ENCODE data around the gene PREX1.

PREX1 gene

DNA sequence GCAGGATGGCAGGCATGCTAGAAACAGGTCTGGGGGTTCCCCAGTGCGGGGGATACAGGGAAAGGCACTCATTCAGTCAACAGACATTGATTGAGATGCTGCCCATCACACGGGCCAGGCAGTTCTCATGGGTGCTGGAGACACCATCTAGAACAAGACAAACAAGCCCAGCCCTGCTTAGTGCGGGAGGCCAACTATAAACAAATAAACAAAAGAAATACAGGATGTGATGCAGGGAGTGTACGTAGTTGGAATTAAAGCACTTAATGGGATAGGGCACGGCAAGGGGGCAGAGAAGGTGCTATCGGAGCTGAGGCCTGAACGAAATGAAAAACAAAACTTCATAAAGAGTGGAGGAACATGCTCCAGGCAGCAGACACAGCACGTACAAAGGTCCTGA lies 169.3 kb downstream of the PREX1 start:
- TF ChIP-seq, protein P1, sequence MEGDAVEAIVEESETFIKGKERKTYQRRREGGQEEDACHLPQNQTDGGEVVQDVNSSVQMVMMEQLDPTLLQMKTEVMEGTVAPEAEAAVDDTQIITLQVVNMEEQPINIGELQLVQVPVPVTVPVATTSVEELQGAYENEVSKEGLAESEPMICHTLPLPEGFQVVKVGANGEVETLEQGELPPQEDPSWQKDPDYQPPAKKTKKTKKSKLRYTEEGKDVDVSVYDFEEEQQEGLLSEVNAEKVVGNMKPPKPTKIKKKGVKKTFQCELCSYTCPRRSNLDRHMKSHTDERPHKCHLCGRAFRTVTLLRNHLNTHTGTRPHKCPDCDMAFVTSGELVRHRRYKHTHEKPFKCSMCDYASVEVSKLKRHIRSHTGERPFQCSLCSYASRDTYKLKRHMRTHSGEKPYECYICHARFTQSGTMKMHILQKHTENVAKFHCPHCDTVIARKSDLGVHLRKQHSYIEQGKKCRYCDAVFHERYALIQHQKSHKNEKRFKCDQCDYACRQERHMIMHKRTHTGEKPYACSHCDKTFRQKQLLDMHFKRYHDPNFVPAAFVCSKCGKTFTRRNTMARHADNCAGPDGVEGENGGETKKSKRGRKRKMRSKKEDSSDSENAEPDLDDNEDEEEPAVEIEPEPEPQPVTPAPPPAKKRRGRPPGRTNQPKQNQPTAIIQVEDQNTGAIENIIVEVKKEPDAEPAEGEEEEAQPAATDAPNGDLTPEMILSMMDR (IDR thresholded peaks at IDR 0.05; ENCODE audit: low read depth, low read length): no peak
- no peak for TF ChIP-seq POLR2A (IDR thresholded peaks at IDR 0.05; ENCODE audit: extremely low read depth, insufficient read length)
- H3K4me3 ChIP-seq (ENCODE audit: low read depth, low read length): no peak overlapping the region
- DNase-seq (ENCODE audit: low read depth): no peak

DNA sequence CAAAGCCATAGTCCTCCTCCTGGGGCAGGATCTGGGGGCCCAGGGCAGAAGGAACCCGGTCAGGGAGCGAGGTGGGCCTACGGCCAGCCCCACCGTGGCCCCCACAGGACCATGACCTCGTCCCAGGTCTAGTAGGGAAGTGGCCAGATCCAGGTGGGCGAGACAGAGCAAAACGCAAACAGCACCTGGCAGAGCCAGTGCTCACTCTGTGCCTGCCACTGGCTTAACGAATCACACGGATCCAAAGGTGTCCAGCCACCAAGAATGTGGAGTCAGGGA lies 169.7 kb downstream of the PREX1 start:
- TF ChIP-seq POLR2A (IDR thresholded peaks at IDR 0.05; ENCODE audit: extremely low read depth, insufficient read length): no peak
- no peak for TF ChIP-seq MYC (IDR thresholded peaks at IDR 0.05; ENCODE audit: low read depth, low read length)
- TF ChIP-seq, protein P2, sequence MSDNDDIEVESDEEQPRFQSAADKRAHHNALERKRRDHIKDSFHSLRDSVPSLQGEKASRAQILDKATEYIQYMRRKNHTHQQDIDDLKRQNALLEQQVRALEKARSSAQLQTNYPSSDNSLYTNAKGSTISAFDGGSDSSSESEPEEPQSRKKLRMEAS (IDR thresholded peaks at IDR 0.05; ENCODE audit: low read depth, low read length): no peak
- TF ChIP-seq, protein P1 (IDR thresholded peaks at IDR 0.05; ENCODE audit: low read depth, low read length): no peak
- DNase-seq (ENCODE audit: low read depth): no peak
- no peak overlapping the region for H3K4me3 ChIP-seq (ENCODE audit: low read depth, low read length)

DNA sequence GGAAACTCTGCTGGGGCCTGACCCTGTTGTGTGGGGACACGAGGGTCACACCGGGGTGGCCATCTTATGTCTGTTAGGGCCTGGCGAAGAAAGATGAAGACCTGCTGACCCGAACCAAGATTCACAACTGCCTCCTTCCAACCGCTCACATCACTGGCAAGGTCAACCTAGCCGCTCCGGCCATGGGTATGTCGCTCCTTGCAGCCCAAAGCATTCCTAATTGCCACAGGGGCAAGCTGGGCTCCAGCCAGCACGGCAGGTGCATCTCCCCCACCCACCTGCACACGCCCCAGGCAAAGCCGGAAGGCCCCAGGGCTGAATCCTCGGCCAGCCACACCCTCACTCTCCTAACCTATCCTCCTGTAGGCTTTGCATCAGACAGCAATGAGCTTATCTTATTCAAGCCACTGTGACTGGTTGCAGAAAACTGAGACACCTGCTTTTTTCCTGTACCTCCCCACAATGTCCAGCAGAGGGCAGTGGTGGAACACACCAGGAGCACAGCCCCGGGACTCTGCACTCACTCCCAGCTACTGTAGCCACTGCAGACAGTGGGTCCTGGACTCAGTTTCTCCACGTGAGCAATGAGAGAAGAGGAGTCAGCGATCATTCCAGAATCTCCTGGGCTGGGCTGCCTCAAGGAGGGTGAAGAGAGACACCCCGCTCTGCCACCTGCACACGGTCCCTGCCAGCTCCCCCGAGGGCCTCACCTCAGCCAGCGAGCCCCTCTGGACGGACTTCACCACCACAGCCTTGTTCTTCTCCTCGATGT lies 170.2 kb downstream of the PREX1 start:
- DNase-seq (ENCODE audit: low read depth): peak; percentile 84
- TF ChIP-seq, protein P1 (IDR thresholded peaks at IDR 0.05; ENCODE audit: low read depth, low read length): peak; percentile 92
- TF ChIP-seq MYC (IDR thresholded peaks at IDR 0.05; ENCODE audit: low read depth, low read length) (no peak), POLR2A (IDR thresholded peaks at IDR 0.05; ENCODE audit: extremely low read depth, insufficient read length) (no peak)
- TF ChIP-seq, protein P2 (IDR thresholded peaks at IDR 0.05; ENCODE audit: low read depth, low read length): peak; percentile 33; the same call in 1 of the 2 replicates
- H3K4me3 ChIP-seq (ENCODE audit: low read depth, low read length): no peak overlapping the region

DNA sequence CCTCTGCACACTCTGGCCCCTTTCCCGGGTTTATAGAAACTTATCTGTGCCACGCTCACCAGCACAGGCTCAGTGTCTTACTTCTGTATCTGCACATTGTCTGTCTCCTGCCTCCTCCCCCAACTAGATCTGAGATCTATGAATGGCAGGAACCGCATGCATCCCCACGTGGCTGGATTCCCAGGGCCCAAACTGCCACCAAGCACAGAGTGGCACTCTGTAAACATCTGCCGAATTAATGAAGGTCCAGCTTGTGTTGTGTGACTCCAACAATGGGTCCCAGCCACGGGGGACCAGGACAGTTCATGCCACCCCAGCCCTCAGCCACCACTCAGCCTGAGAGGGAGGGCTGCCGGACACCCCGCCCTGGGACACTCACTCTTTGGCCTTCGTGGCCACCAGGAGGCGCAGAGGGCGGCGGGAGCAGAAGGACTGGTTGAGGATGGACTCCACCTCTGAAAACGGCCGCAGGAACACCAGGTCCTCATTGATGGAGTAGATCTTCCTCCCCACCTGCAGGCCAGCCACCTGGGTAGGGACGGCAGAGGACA lies 171.1 kb downstream of the PREX1 start:
- DNase-seq (ENCODE audit: low read depth): no peak
- no peak for TF ChIP-seq MYC (IDR thresholded peaks at IDR 0.05; ENCODE audit: low read depth, low read length)
- TF ChIP-seq, protein P2 (IDR thresholded peaks at IDR 0.05; ENCODE audit: low read depth, low read length): no peak
- TF ChIP-seq, protein P1 (IDR thresholded peaks at IDR 0.05; ENCODE audit: low read depth, low read length): no peak
- no peak for TF ChIP-seq POLR2A (IDR thresholded peaks at IDR 0.05; ENCODE audit: extremely low read depth, insufficient read length)

DNA sequence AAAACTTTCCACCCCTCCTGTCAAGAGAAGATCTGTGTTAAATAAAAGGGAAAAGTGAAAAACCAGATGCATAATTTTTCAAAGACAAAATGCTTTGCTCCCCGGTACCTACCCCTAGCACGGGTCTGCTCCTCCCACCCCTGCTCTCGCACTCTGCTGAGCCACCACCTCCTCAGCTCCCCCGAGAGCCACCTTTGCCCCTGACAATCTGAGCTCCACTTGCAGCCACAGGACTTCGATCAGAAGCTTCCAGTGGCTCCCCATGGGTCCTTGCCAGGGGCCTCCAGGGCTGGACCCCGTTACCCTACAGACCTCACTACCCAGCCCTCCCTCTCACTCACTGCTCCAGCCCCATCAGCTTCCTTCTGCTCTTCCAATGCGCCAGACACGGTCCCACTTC lies 171.7 kb downstream of the PREX1 start:
- no peak for DNase-seq (ENCODE audit: low read depth)
- no peak overlapping the region for H3K4me3 ChIP-seq (ENCODE audit: low read depth, low read length)
- no peak for TF ChIP-seq MYC (IDR thresholded peaks at IDR 0.05; ENCODE audit: low read depth, low read length)
- TF ChIP-seq, protein P2 (IDR thresholded peaks at IDR 0.05; ENCODE audit: low read depth, low read length): no peak
- TF ChIP-seq, protein P1 (IDR thresholded peaks at IDR 0.05; ENCODE audit: low read depth, low read length): no peak
- TF ChIP-seq POLR2A (IDR thresholded peaks at IDR 0.05; ENCODE audit: extremely low read depth, insufficient read length): no peak

More for the DNA sequence above, 171.1 kb downstream of the PREX1 start:
- H3K4me3 ChIP-seq (ENCODE audit: low read depth, low read length): no peak overlapping the region
